ENCODE data around the gene ANKS1B. TPM values are rescaled to one million over a fixed set of nuclear protein-coding genes. Genes with fewer than 3 reads are reported as not detected.

ANKS1B gene
- total RNA-seq, 4 donors from 2014 or later = 1.5 to 5.5 (median 4.4) TPM

GRCh38 chr12:98730412-98730811, 1254.3 kb downstream of the ANKS1B start:
- DNase-seq (ENCODE audit: low spot score in 2 of 2) = no peak
- intact Hi-C loops (cut with DNase I; ENCODE audit: low total_unique reads) = no loop called here
- TF ChIP-seq CTCF (IDR thresholded peaks at IDR 0.05) (no peak), POLR2A (IDR thresholded peaks at IDR 0.05) (no peak)
- H3K4me3 ChIP-seq (ENCODE audit: low read depth, poor library complexity, severe bottlenecking) = no peak overlapping the region

DNA sequence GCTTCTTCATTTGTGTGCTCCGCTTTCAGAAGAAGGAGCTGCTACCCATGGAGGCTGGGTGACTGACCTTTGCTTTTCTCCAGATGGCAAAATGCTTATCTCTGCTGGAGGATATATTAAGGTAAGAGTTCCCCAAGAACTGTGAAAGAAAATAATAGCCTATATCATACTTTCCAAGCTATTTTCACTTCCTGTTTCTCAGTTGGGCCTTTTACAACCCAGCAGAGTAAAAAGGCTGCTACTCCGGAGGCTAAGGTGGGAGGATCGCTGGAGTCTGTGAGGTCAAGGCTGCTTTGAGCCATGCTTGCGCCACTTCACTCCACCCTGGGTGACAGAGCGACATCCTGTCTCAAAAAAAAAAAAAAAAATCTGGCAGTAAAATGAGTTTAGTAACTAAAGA, 1257.5 kb downstream of the ANKS1B start:
- intact Hi-C loops (cut with DNase I; ENCODE audit: low total_unique reads) = no loop called here
- no peak for TF ChIP-seq CTCF (IDR thresholded peaks at IDR 0.05)
- TF ChIP-seq POLR2A (IDR thresholded peaks at IDR 0.05) = no peak
- WGBS, 2 donors = 82 to 96% methylated on average over 5 of the region's 5 CpGs
- no peak for DNase-seq (ENCODE audit: low spot score in 2 of 2)
- no peak overlapping the region for H3K4me3 ChIP-seq (ENCODE audit: low read depth, poor library complexity, severe bottlenecking)

DNA sequence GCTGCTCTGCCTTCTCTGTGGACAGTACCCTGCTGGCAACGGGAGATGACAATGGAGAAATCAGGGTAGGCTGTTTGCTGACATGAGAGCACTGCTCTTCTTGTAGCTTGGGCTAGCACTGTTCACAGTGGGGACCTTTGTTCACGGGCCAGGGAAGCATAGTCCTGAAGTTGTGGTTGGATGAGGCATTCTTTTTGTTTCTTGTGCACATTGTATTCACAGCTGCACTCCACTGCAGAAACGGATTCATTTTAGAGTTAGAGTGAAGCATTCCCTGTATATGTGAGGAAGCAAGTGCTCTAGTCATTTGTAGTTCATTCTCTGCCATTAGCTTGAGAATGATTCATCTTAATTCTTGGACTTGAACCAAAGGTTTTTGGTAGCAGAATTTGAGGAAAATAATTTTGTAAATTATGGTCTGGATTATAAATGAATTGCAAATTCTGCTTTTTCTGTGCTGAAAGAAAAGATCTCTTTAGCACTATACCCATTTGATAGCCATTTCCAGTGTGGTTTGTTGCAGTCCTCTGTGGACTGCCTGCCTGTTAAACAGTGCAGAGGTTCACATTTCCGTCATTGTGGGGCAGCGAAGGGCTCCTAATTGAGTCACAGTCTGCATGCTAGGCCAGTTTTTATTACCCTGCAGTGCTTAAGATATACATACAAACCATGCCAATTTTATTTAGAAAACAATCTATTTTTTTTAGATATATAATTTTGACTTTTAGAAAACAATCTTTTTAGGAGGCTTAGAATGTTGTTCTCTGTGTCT, 1259.1 kb downstream of the ANKS1B start:
- intact Hi-C loops (cut with DNase I; ENCODE audit: low total_unique reads) = no loop called here
- TF ChIP-seq CTCF (IDR thresholded peaks at IDR 0.05) (no peak), POLR2A (IDR thresholded peaks at IDR 0.05) (no peak)
- 60 to 63% methylated on average over 5 of the region's 5 CpGs for WGBS, 2 donors
- no peak overlapping the region for H3K4me3 ChIP-seq (ENCODE audit: low read depth, poor library complexity, severe bottlenecking)
- no peak for DNase-seq (ENCODE audit: low spot score in 2 of 2)

DNA sequence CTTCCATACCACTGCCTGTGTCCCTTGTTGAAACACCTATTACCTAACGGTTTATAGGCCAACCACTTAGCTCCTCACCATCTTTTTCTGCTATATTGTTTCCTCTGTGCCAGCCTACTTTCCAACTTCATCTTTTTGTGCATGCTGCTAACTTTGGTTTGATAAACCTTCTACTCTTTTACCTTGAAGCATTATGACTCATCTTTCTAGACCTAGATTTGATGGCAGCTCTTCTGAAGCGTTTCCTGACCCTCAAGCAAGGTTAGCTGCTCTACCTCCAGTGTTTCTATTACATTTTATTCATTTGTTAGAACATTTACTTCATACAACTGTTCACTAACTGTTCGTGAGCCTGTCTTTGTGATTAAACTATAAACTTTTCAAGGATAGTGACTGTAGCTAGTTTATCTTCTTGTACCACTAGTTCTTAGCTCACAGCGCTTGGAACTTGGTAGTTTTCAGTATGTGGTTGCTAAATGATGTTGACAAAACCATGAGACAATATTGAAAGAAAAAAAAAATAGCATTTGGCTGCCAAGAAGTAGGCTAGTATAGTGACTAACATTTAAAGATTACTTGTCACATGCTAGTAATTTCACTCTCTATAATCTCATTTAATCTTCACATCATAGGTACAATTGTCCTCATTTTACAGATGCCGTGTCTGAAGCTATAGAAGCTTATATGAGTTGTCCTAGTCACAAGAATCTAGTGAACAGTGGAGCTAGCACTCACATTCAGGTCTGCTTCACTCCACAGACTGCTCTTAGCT, 1260.2 kb downstream of the ANKS1B start:
- 84% methylated on average over 5 of the region's 5 CpGs for WGBS, 2 donors

GRCh38 chr12:98721204-98721702, 1263.5 kb downstream of the ANKS1B start:
- intact Hi-C loops (cut with DNase I; ENCODE audit: low total_unique reads) = no loop called here
- 85 to 100% methylated on average over 2 of the region's 2 CpGs for WGBS, 2 donors
- DNase-seq (ENCODE audit: low spot score in 2 of 2) = no peak
- no peak for TF ChIP-seq CTCF (IDR thresholded peaks at IDR 0.05)
- no peak for TF ChIP-seq POLR2A (IDR thresholded peaks at IDR 0.05)
- no peak overlapping the region for H3K4me3 ChIP-seq (ENCODE audit: low read depth, poor library complexity, severe bottlenecking)

More for the DNA sequence above, 1260.2 kb downstream of the ANKS1B start:
- no peak for DNase-seq (ENCODE audit: low spot score in 2 of 2)
- TF ChIP-seq CTCF (IDR thresholded peaks at IDR 0.05) (no peak), POLR2A (IDR thresholded peaks at IDR 0.05) (no peak)
- no peak overlapping the region for H3K4me3 ChIP-seq (ENCODE audit: low read depth, poor library complexity, severe bottlenecking)
- intact Hi-C loops (cut with DNase I; ENCODE audit: low total_unique reads) = no loop called here
